ENCODE results near the gene CPEB4.

Gene CPEB4

GRCh38 chr5:174003795-174004194 lies 115.6 kb downstream of the CPEB4 start:
- Histone ChIP-seq H3K4me3 (replicated peaks; ENCODE audit: insufficient read depth, low read length) (no peak overlapping the region), H3K27me3 (ENCODE audit: insufficient read depth, poor library complexity, severe bottlenecking) (peaks cover 15% of the 10 kb centered on the region), H3K27ac (replicated peaks) (no peak overlapping the region)
- no peak for TF ChIP-seq GABPA (IDR thresholded peaks at IDR 0.05; ENCODE audit: low read depth)
- no peak for TF ChIP-seq POLR2AphosphoS5 (IDR thresholded peaks at IDR 0.05; ENCODE audit: low read depth)
- no peak for TF ChIP-seq SPI1 (IDR thresholded peaks at IDR 0.05; ENCODE audit: borderline replicate concordance, low read depth)
- no peak for TF ChIP-seq CTCF (IDR thresholded peaks at IDR 0.05; ENCODE audit: insufficient read depth, low read length)
- no peak for TF ChIP-seq REST (IDR thresholded peaks at IDR 0.05; ENCODE audit: insufficient replicate concordance, low read depth)
- no peak for DNase-seq (ENCODE audit: low read depth in 1 of 2, low spot score in 1 of 2)

- H3K27me3 ChIP-seq (ENCODE audit: insufficient read depth, poor library complexity, severe bottlenecking), result peaks cover 3% of the 10 kb centered on the region
- H3K27ac ChIP-seq (replicated peaks), result no peak overlapping the region
- no peak overlapping the region for H3K4me3 ChIP-seq (replicated peaks; ENCODE audit: insufficient read depth, low read length)
- no peak for TF ChIP-seq SPI1 (IDR thresholded peaks at IDR 0.05; ENCODE audit: borderline replicate concordance, low read depth)
- no peak for DNase-seq (ENCODE audit: low read depth in 1 of 2, low spot score in 1 of 2)
These were observed 120.8 kb downstream of the CPEB4 start for GRCh38 chr5:174008922-174009321.

- no peak overlapping the region for H3K27ac ChIP-seq (replicated peaks)
- TF ChIP-seq REST (IDR thresholded peaks at IDR 0.05; ENCODE audit: insufficient replicate concordance, low read depth) (no peak), GABPA (IDR thresholded peaks at IDR 0.05; ENCODE audit: low read depth) (no peak), CTCF (IDR thresholded peaks at IDR 0.05; ENCODE audit: insufficient read depth, low read length) (no peak), SPI1 (IDR thresholded peaks at IDR 0.05; ENCODE audit: borderline replicate concordance, low read depth) (no peak), POLR2AphosphoS5 (IDR thresholded peaks at IDR 0.05; ENCODE audit: low read depth) (no peak)
- peaks cover 2% of the 10 kb centered on the region for H3K27me3 ChIP-seq (ENCODE audit: insufficient read depth, poor library complexity, severe bottlenecking)
- H3K4me3 ChIP-seq (replicated peaks; ENCODE audit: insufficient read depth, low read length), result no peak overlapping the region
- no peak for DNase-seq (ENCODE audit: low read depth in 1 of 2, low spot score in 1 of 2)
These were observed 122.2 kb downstream of the CPEB4 start for GRCh38 chr5:174010365-174010764.

- no peak for DNase-seq (ENCODE audit: low read depth in 1 of 2, low spot score in 1 of 2)
- H3K27me3 ChIP-seq (ENCODE audit: insufficient read depth, poor library complexity, severe bottlenecking), result no peaks in the 10 kb centered on the region
- no peak overlapping the region for H3K4me3 ChIP-seq (replicated peaks; ENCODE audit: insufficient read depth, low read length)
- TF ChIP-seq CTCF (IDR thresholded peaks at IDR 0.05; ENCODE audit: insufficient read depth, low read length) (no peak), REST (IDR thresholded peaks at IDR 0.05; ENCODE audit: insufficient replicate concordance, low read depth) (no peak), SPI1 (IDR thresholded peaks at IDR 0.05; ENCODE audit: borderline replicate concordance, low read depth) (no peak), POLR2AphosphoS5 (IDR thresholded peaks at IDR 0.05; ENCODE audit: low read depth) (no peak), GABPA (IDR thresholded peaks at IDR 0.05; ENCODE audit: low read depth) (no peak)
- H3K27ac ChIP-seq (replicated peaks), result no peak overlapping the region
These were observed 123.3 kb downstream of the CPEB4 start for GRCh38 chr5:174011441-174011840.

All from HL-60 (cell line).